OCI-LY1 (cell line): ENCODE results near the gene ZFYVE16.

Source experiments
- CTCF ChIP-seq: fragments of 200-600 bp; sonication (generic), shearing (Covaris generic); IDR thresholded peaks from 2 replicates; pipeline ENCODE4 v1.5.1; 2017; ENCODE audit warnings: mild to moderate bottlenecking, antibody characterized with exemption, low read length, moderate library complexity, mixed read lengths
- EZH2 ChIP-seq: fragments of 200-600 bp; sonication (generic), shearing (Covaris generic); IDR thresholded peaks from 2 replicates; pipeline ENCODE4 v1.8.0; 2017; ENCODE audit warnings: borderline replicate concordance, mixed run types, mild to moderate bottlenecking, antibody characterized with exemption, low read length, moderate library complexity, mixed read lengths

GRCh38 chr5:80409367-80409966 lies 1.6 kb downstream of the ZFYVE16 start:
- TF ChIP-seq EZH2 (no peak), CTCF (no peak)
